HG02973 (cell line): ENCODE results near the gene LTC4S.
"Not testable (repeated sequence)": the region's sequence is repeated elsewhere in the genome, so short reads cannot be mapped to it uniquely, and the experiment has no call there.

Experiments
- ATAC-seq: cut with Tn5 transposase; IDR thresholded peaks from one replicate; pipeline ENCODE4 v1.9.1; 2021; ENCODE audit warnings: moderate library complexity; ENCODE audit not compliant: unreplicated experiment

Gene LTC4S

DNA sequence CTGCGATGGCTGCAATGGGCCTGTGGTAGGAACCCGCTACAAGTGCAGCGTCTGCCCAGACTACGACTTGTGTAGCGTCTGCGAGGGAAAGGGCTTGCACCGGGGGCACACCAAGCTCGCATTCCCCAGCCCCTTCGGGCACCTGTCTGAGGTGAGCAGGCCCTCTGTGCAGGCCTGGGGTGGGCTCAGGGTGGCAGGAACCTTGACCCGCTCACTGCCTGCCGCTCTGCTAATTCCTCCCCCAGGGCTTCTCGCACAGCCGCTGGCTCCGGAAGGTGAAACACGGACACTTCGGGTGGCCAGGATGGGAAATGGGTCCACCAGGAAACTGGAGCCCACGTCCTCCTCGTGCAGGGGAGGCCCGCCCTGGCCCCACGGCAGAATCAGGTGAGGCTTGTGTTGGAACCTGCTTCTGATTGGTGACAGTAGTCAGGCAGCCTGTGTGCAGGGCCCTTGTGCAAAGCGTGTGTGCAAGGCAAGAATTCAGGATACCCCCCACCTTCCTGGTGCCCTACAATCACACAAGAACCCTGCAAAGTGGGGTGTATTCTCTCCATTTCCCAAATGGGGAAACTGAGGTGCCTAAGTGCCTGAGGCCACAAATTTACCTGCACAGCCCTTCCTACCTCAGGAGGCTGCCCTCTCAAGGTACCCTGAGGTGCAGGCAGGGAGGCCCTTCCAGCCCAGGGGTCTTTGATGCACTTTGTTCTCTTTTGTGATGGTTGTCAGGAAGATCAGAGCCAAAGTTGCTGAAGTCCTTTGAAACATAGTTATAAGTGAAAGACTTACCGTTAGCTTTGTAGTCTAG is 30.4 kb downstream of the LTC4S start:
- ATAC-seq: no peak

DNA sequence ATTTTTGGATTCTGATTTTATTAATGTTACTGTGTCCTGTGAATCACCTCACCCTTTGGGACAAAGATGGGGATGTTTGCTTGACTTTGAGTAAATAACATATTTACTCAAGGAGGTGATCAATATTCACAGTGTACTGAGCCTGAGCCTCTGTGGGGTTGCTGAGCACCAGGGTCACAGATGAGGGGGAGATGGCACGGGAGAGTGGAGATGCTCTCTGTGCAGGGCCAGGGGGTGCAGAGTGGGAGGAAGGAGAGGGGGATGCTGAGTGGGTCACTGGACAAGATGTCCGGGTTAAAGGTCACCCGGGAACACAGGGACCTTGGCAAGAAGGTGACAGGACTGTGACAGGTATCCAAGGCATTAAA is 30.9 kb downstream of the LTC4S start:
- ATAC-seq: no peak

DNA sequence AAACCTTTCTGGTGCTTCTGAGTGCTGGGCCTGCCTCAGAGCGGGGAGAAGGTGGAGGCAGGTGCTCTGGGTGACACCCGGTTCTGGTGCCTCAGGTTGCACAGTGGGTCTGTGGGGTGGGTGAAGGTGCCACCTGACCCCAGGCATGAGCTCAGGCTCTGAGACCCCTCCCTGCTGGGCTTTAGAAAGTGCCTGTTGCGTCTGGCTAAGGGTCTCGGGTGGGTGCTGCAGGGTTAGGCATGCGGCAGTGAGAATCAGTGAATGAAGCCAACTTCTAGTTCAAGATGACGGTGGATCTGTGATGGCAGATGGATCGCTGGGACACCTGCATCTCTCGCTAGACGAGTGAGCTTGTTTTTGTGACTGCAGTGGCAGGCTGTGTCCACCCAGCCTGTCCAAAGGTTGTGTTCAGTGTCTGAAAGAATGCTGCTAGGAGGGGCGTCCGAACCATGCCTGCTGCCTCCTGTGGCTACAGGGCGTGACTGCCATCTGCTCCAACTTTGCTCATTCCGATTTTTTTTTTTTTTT is 31.9 kb downstream of the LTC4S start:
- ATAC-seq: no peak

DNA sequence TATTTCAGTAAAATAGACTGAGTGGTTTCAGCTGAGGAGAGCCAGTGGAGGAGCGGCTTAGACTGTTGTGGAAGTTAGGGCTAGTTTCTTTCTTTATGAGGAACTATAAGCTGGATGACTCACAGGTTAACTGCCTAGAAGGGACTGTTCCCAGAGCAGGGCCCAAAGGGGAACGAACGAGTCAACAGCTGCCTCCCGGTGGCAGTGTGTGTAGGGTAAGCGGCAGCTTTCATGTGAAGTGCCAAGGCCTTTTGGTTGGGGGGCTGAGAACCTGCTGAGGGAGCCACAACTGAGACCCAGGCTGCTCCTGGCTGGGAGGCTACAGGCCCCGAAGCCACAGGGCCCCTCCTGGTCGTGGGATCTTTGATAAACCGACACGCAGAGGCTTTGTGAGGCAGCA is 33.9 kb downstream of the LTC4S start:
- ATAC-seq: no peak

DNA sequence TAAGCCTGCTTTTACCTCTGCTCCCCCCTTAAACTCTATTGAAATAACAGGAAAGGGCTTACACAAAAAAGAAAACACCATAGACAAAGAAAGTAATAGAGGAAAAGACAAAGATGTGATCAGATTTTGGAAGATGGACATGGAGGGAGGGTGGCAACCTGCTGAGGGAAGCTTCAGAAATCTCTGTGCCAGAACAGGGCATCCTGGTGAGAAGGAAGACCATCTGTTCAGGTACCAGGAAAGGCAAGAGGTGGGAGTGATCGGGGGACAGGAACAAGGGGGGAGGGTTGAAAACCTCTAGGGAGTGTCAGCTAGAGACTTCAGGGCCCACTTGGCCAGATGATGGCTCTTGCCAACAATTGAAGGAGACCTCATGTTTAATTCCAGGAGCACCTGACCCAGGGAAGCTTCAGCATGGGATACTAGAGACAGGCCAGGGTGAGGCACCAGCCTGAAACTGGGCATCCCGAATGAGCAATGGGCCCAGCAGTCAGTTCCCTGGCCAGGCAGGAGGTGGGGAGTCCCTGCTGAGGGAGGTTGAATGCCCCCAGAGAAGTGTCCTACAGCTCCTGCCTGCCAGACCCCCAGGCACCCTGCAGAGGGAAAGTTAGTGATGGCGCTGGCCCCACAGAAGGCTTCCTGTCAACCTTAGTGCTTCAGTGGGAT is 35.1 kb downstream of the LTC4S start:
- no peak for ATAC-seq

DNA sequence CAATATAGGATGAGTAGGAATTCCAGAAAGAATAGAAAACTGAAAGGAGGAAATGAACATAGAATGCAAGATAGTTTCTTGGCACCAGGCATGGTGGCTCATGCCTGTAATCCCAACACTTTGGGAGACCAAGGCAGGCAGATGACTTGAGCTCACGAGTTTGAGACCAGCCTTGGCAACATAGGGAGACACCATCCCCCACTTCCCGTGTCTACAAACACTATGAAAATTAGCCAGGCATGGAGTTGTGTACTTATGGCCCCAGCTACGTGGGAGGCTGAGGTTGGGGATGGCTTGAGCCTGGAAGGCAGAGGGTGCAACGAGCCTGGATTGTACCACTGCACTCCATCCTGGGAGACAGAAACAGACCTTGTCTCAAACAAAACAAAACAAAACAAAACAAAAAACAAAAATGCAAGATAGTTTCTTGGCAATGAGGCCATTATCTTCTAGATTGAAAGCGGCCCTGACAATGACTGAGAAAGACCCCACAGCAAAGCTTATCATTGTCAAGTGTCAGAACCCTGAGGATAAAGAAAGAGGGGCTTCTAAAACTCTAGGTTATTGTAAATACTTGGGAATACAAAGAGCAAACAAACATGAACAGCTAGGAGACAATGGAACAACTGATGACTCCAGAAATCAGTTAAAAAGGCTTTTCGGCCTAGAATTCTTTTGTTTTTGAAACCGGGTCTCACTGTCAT is 36.1 kb downstream of the LTC4S start:
- ATAC-seq: no peak

DNA sequence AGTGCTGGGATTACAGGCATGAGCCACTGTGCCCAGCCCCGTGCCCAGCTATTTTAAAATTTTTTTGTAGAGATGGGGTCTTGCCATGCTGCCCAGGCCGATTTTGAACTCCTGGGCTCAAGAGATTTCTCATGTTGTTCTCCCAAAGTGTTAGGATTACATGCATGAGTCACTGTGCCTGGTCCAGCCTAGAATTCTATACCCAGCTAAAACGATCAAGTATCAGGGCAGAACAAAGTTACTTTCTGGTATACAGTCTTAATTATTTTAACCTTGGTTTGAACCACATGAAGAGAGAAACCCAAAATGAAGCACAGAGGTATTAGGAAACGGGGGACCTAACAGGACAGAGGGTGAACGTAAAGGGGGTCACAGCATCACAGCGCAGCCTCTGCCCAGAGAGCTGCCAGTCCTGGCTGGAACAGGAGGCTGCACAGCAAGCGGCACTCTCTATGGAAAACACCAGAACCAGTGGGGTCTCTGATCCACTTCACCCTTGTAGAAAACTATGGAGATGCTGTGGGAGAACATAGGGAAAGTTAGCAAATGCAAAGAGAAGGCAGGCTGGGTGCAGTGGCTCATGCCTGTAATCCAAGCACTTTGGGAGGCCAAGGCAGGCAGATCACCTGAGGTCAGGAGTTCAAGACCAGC is 37.2 kb downstream of the LTC4S start:
- ATAC-seq: no peak

DNA sequence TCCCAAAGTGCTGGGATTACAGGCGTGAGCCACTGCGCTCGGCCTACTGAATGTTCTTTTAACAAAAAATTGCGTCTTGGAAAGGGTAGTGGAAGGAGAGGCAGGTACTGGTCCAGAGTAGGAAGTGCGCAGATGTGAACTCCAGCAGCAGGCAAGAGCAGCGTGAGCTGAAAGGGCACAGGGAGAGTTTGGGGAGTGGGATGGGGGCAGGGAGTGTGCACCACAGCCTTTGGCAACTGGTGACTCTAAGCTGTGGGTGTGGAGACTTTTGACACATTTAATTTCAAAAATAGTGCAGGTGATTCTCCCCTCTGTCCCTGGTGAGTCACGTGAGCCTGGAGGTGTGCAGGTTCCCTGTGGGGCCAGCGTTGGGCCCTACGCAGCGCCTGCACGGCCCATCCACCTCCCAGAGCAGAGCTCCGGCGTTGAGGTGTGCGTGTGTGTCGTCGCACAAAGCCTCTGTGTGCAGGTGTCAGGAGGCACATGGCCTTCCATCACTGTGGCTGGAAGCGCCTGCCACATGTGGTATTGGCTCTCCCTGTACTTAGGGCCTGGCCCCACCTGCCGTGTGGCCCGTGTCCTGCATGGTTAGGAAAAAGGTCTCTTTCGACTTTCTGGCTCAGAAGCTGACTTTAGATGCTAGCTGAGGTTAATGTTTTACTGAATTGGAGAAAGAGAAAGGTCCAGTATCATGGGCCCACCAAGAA is 38.4 kb downstream of the LTC4S start:
- ATAC-seq: no peak

DNA sequence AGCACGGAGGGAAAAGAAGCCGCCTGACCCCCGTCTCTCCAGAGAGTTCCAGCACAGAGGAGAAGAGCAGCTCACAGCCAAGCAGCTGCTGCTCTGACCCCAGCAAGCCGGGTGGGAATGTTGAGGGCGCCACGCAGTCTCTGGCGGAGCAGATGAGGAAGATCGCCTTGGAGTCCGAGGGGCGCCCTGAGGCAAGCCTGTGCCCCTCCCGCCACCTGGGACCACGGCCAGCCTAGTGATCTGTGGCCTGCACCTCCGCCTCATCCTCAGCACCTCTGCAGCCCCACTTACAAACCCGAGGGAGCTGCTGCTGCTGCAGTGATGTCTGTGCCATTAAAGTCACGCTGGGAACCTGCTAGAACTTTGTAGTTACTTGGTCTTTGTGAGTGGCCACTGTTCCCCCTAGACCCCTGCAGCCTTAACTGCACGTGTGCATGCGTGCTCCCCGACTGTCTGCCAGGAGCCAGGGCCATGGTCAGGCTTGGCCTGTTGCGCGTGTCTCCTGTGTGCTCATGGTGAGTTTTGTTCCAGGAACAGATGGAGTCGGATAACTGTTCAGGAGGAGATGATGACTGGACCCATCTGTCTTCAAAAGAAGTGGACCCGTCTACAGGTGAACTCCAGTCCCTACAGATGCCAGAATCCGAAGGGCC is 39.4 kb downstream of the LTC4S start:
- no peak for ATAC-seq

DNA sequence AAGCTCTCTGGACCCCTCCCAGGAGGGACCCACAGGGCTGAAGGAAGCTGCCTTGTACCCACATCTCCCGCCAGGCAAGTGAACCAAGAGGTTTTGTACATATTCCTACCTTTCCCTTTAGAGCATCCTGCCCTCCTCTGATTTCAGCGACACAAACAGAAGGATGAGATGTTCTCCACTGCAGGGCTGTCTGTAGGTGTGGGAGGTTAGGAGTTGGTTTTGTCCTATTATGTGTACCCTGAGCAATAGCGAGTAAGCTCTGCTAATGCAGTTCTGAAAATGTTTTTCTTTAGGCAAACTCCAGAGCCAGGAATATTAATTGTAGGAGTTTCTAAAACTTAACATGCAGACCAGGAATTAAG is 39.9 kb downstream of the LTC4S start:
- ATAC-seq: no peak

DNA sequence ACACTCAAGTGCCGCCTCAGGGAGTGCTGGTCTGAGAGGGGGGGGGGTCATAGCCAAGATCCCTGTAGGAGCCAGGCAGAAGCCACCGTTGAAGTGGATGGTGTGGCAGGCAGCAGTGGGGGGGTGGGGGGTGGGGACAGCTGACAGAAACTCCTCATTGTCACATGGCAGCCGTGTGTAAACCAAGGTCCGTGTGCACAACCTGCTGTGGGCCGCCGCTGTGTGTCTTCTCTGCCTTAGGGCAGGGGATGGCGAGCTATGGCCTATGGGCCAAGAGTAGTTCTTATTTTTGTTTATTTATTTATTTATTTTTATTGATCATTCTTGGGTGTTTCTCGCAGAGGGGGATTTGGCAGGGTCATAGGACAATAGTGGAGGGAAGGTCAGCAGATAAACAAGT is 40.3 kb downstream of the LTC4S start:
- ATAC-seq: no peak

DNA sequence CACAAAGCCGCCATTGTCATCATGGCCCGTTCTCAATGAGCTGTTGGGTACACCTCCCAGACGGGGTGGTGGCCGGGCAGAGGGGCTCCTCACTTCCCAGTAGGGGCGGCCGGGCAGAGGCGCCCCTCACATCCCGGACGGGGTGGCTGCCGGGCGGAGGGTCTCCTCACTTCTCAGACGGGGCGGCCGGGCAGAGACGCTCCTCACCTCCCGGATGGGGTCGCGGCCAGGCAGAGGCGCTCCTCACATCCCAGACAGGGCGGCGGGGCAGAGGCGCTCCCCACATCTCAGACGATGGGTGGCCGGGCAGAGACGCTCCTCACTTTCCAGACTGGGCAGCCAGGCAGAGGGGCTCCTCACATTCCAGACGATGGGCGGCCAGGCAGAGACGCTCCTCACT is 41.1 kb downstream of the LTC4S start:
- ATAC-seq: not testable (repeated sequence)

DNA sequence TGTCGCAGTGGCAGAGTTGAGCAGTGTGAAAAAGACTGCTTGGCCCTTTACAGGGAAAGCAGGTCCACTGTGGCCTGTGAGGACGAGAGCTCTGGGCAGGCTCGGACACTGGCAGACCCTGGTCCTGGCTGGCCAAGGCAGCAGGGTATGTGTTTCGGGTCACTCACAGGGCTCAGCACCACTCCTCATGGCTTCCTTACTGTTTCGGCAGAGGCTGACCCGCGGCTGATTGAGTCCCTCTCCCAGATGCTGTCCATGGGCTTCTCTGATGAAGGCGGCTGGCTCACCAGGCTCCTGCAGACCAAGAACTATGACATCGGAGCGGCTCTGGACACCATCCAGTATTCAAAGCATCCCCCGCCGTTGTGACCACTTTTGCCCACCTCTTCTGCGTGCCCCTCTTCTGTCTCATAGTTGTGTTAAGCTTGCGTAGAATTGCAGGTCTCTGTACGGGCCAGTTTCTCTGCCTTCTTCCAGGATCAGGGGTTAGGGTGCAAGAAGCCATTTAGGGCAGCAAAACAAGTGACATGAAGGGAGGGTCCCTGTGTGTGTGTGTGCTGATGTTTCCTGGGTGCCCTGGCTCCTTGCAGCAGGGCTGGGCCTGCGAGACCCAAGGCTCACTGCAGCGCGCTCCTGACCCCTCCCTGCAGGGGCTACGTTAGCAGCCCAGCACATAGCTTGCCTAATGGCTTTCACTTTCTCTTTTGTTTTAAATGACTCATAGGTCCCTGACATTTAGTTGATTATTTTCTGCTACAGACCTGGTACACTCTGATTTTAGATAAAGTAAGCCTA is 42.6 kb downstream of the LTC4S start:
- ATAC-seq: no peak

DNA sequence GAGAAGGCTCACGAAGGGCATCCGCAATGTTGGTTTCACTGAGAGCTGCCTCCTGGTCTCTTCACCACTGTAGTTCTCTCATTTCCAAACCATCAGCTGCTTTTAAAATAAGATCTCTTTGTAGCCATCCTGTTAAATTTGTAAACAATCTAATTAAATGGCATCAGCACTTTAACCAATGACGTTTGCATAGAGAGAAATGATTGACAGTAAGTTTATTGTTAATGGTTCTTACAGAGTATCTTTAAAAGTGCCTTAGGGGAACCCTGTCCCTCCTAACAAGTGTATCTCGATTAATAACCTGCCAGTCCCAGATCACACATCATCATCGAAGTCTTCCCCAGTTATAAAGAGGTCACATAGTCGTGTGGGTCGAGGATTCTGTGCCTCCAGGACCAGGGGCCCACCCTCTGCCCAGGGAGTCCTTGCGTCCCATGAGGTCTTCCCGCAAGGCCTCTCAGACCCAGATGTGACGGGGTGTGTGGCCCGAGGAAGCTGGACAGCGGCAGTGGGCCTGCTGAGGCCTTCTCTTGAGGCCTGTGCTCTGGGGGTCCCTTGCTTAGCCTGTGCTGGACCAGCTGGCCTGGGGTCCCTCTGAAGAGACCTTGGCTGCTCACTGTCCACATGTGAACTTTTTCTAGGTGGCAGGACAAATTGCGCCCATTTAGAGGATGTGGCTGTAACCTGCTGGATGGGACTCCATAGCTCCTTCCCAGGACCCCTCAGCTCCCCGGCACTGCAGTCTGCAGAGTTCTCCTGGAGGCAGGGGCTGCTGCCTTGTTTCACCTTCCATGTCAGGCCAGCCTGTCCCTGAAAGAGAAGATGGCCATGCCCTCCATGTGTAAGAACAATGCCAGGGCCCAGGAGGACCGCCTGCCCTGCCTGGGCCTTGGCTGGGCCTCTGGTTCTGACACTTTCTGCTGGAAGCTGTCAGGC is 43.6 kb downstream of the LTC4S start:
- ATAC-seq: no peak

DNA sequence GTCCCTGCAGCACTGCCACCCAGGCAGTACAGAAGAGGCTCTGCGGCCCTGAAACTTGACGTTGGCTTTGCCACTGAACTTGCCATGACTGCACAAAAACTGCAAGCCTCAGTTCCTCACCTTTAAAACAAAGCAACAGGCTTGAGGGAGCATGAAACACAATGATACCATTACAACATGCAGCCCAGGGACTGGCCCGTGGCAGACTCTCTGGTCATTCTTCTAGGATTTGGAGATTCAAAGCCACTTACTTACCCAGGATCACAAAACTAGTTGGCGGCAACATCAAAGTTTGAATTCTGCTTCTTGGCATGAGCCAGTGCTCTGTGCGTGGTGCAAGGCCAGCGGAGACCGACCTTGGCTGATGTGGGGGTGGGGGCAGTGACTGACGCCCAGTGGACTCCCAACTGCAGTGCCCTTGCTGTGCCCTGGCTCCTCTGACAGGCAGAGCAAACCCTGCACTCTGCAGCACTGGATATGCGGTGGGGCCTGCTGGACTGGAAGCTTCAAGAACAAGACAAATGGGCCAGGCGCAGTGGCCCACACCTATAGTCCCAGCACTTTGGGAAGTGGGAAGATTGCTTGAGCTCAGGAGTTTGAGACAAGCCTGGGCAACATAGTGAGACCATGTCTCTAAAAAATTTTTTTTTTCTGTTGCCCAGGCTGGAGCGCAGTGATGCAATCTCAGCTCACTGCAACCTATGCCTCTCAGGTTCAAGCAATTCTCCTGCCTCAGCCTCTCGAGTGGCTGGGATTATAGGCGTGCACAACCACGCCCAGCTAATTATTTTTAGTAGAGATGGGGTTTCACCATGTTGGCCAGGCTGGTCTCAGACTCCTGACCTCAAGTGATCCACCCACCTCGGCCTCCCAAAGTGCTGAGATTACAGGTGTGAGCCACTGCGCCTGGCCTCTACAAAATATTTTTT is 45.8 kb downstream of the LTC4S start:
- no peak for ATAC-seq

DNA sequence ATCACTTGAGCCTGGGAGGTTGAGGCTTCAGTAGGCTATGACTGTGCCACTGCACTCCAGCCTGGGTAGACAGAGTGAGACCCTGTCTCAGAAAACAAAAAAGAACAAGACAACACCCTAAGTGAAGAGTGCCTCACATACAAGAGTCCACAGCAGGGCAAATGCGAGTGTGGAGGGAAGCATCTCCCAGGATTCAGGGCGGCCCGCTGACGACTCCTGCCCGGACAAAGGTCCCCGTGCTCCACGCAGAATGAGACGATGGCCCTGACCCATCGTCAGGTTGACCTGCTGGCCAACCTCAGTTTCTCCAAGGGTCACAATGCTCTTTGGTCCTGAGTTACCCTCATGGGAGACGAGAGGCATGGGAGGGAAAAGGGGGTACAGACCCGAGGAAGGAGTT is 46.5 kb downstream of the LTC4S start:
- no peak for ATAC-seq

DNA sequence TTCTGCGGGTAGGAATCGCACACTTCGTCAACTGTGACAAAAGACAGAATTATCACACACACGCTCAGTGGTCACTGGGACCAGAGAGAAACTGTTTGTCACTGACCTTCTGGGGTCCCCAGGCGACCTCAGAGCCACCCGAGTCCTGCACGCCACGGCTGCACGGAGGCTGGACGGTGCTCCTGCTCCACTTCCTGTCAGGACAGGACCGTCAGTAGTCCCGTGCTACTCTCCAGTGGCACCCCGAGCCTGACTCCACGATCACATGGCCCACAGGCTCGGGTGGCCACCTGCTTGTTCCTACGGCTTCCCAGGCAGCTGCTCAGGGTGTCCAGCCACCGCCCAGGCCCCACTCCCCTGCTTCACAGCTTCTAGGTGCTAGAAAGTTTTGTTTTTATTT is 47.0 kb downstream of the LTC4S start:
- no peak for ATAC-seq
